ENCODE measurements around the gene ASIC4. TPM values are rescaled to one million over a fixed set of nuclear protein-coding genes. Genes with fewer than 3 reads are reported as not detected.

Gene ASIC4
- total RNA-seq, 2 experiments from 2014 or later, result 0.73 to 0.74 TPM

DNA sequence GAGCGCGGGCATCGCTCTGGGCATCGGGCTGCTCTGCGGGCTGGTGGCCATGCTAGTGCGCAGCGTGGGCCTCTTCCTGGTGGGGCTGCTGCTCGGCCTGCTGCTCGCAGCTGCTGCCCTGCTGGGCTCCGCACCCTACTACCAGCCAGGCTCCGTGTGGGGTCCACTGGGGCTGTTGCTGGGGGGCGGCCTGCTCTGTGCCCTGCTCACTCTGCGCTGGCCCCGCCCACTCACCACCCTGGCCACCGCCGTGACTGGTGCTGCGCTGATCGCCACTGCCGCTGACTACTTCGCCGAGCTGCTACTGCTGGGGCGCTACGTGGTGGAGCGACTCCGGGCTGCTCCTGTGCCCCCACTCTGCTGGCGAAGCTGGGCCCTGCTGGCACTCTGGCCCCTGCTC, 33.3 kb downstream of the ASIC4 start:
- no peak overlapping the region for H3K27ac ChIP-seq (ENCODE audit: low read depth, low read length, poor library complexity, severe bottlenecking)
- H3K4me1 ChIP-seq (ENCODE audit: insufficient read depth, low read length, poor library complexity, severe bottlenecking), result peaks cover 7% of the 10 kb centered on the region
- no peaks in the 10 kb centered on the region for H3K9me3 ChIP-seq (ENCODE audit: low read length)
- no TSS peak for BruUV-seq (replicated peaks)
- TF ChIP-seq, protein P1, sequence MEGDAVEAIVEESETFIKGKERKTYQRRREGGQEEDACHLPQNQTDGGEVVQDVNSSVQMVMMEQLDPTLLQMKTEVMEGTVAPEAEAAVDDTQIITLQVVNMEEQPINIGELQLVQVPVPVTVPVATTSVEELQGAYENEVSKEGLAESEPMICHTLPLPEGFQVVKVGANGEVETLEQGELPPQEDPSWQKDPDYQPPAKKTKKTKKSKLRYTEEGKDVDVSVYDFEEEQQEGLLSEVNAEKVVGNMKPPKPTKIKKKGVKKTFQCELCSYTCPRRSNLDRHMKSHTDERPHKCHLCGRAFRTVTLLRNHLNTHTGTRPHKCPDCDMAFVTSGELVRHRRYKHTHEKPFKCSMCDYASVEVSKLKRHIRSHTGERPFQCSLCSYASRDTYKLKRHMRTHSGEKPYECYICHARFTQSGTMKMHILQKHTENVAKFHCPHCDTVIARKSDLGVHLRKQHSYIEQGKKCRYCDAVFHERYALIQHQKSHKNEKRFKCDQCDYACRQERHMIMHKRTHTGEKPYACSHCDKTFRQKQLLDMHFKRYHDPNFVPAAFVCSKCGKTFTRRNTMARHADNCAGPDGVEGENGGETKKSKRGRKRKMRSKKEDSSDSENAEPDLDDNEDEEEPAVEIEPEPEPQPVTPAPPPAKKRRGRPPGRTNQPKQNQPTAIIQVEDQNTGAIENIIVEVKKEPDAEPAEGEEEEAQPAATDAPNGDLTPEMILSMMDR (conservative IDR thresholded peaks at IDR 0.05; ENCODE audit: low read length), result no peak
- no peak for TF ChIP-seq EZH2phosphoT487 (IDR thresholded peaks at IDR 0.05; ENCODE audit: borderline replicate concordance, low read depth, low read length)
- H2AFZ ChIP-seq (ENCODE audit: low read length), result no peak overlapping the region
- no peaks in the 10 kb centered on the region for H3K36me3 ChIP-seq (ENCODE audit: insufficient read depth, low read length)
- CTCF ChIA-PET (ENCODE audit: unreplicated experiment), result no interaction called here
- DNase-seq (ENCODE audit: low spot score), result no peak
- H3K9me2 ChIP-seq (ENCODE audit: insufficient read depth, low read length), result no peaks in the 10 kb centered on the region
- H3K79me2 ChIP-seq (ENCODE audit: insufficient read depth, low read depth, low read length), result peaks cover 3% of the 10 kb centered on the region; the same call in 1 of the 2 replicates
- intact Hi-C loops (cut with micrococcal nuclease; ENCODE audit: unreplicated experiment), result no loop called here
- POLR2A ChIA-PET, result no interaction called here
- H3K4me2 ChIP-seq (ENCODE audit: low read length), result no peak overlapping the region
- no peaks in the 10 kb centered on the region for H4K20me1 ChIP-seq (ENCODE audit: insufficient read depth, low read length)
- no peak overlapping the region for H3K4me3 ChIP-seq (ENCODE audit: low read depth, low read length, poor library complexity, severe bottlenecking)

DNA sequence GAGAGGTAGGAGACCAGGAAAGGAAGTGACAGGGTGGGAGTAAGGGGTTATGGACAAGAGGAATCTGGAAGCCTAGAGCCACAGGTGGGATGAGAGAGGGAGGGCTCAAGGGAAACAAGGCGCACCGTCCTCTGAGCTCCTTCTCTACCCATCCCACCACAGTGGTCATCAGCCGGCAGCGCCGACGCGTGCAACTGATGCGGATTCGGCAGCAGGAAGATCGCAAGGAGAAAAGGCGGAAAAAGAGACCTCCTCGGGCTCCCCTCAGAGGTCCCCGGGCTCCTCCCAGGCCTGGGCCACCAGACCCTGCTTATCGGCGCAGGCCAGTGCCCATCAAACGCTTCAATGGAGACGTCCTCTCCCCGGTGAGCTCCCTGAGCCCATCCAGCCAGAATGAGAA, 34.7 kb downstream of the ASIC4 start:
- no peak overlapping the region for H3K4me3 ChIP-seq (ENCODE audit: low read depth, low read length, poor library complexity, severe bottlenecking)
- no peaks in the 10 kb centered on the region for H3K36me3 ChIP-seq (ENCODE audit: insufficient read depth, low read length)
- POLR2A ChIA-PET, result no interaction called here
- intact Hi-C loops (cut with micrococcal nuclease; ENCODE audit: unreplicated experiment), result no loop called here
- no peak overlapping the region for H2AFZ ChIP-seq (ENCODE audit: low read length)
- no peaks in the 10 kb centered on the region for H3K9me2 ChIP-seq (ENCODE audit: insufficient read depth, low read length)
- peaks cover 7% of the 10 kb centered on the region for H3K4me1 ChIP-seq (ENCODE audit: insufficient read depth, low read length, poor library complexity, severe bottlenecking)
- H3K27ac ChIP-seq (ENCODE audit: low read depth, low read length, poor library complexity, severe bottlenecking), result no peak overlapping the region
- no peak overlapping the region for H3K4me2 ChIP-seq (ENCODE audit: low read length)
- CTCF ChIA-PET (ENCODE audit: unreplicated experiment), result no interaction called here
- no peak for DNase-seq (ENCODE audit: low spot score)
- no peaks in the 10 kb centered on the region for H3K79me2 ChIP-seq (ENCODE audit: insufficient read depth, low read depth, low read length)
- TF ChIP-seq EZH2phosphoT487 (IDR thresholded peaks at IDR 0.05; ENCODE audit: borderline replicate concordance, low read depth, low read length), result no peak
- TF ChIP-seq, protein P1 (conservative IDR thresholded peaks at IDR 0.05; ENCODE audit: low read length), result no peak
- no TSS peak for BruUV-seq (replicated peaks)
- H3K9me3 ChIP-seq (ENCODE audit: low read length), result no peaks in the 10 kb centered on the region
- no peaks in the 10 kb centered on the region for H4K20me1 ChIP-seq (ENCODE audit: insufficient read depth, low read length)

DNA sequence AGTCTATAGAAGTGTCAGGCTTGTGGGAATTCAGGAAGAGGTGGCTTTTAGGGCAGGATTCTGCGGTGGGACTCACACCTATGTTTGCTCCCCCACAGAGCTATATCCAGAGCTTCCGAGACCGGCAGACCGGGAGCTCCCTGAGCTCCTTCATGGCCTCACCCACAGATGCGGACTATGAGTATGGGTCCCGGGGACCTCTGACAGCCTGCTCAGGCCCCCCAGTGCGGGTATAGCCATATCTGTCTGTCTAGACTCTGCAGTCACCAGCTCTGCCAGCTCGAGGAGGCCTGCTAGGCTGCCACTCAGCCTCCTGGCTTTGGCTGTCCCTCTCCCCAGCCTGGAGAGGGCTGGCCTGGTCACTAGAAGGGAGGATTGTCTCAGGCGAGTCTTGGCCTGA, 35.3 kb downstream of the ASIC4 start:
- DNase-seq (ENCODE audit: low spot score), result no peak
- Histone ChIP-seq H2AFZ (ENCODE audit: low read length) (no peak overlapping the region), H4K20me1 (ENCODE audit: insufficient read depth, low read length) (no peaks in the 10 kb centered on the region), H3K36me3 (ENCODE audit: insufficient read depth, low read length) (no peaks in the 10 kb centered on the region), H3K9me3 (ENCODE audit: low read length) (no peaks in the 10 kb centered on the region), H3K79me2 (ENCODE audit: insufficient read depth, low read depth, low read length) (no peaks in the 10 kb centered on the region), H3K9me2 (ENCODE audit: insufficient read depth, low read length) (no peaks in the 10 kb centered on the region), H3K4me1 (ENCODE audit: insufficient read depth, low read length, poor library complexity, severe bottlenecking) (peaks cover 7% of the 10 kb centered on the region), H3K4me2 (ENCODE audit: low read length) (no peak overlapping the region), H3K4me3 (ENCODE audit: low read depth, low read length, poor library complexity, severe bottlenecking) (no peak overlapping the region), H3K27ac (ENCODE audit: low read depth, low read length, poor library complexity, severe bottlenecking) (no peak overlapping the region)
- intact Hi-C loops (cut with micrococcal nuclease; ENCODE audit: unreplicated experiment), result no loop called here
- ChIA-PET POLR2A (no interaction called here), CTCF (ENCODE audit: unreplicated experiment) (no interaction called here)
- TF ChIP-seq EZH2phosphoT487 (IDR thresholded peaks at IDR 0.05; ENCODE audit: borderline replicate concordance, low read depth, low read length), result no peak
- TF ChIP-seq, protein P1 (conservative IDR thresholded peaks at IDR 0.05; ENCODE audit: low read length), result no peak
- BruUV-seq (replicated peaks), result no TSS peak

All from OCI-LY7 (cell line).